IPS-NIHi7 (cell line): ENCODE results near the gene FRMD7.
"Not testable (repeated sequence)": the region's sequence is repeated elsewhere in the genome, so short reads cannot be mapped to it uniquely, and the experiment has no call there.

Experiments used
- DNase-seq: peaks from one replicate; pipeline ENCODE4 v3.0.0; 2012; ENCODE audit warnings: mixed read lengths; ENCODE audit errors: extremely low spot score

Gene FRMD7

GRCh38 chrX:132127743-132128142 is at the start of gene FRMD7:
Gene FRMD7 (minus strand): TSS chrX:132128020. CDS start chrX:132127844, 176 bp downstream.
- DNase-seq: peak; percentile 39

GRCh38 chrX:132173647-132174046 is 45.8 kb upstream of the FRMD7 start:
- DNase-seq: no peak

GRCh38 chrX:132171881-132172280 is 44.1 kb upstream of the FRMD7 start:
- DNase-seq: no peak

- no peak for DNase-seq
Observed at GRCh38 chrX:132171478-132171877, 43.7 kb upstream of the FRMD7 start.

- no peak for DNase-seq
Observed at GRCh38 chrX:132169554-132169953, 41.7 kb upstream of the FRMD7 start.

- no peak for DNase-seq
Observed at GRCh38 chrX:132165651-132166050, 37.8 kb upstream of the FRMD7 start.

GRCh38 chrX:132165005-132165404 is 37.2 kb upstream of the FRMD7 start:
- DNase-seq: no peak

GRCh38 chrX:132163094-132163493 is 35.3 kb upstream of the FRMD7 start:
- not testable (repeated sequence) for DNase-seq

GRCh38 chrX:132153166-132153565 is 25.3 kb upstream of the FRMD7 start:
- DNase-seq: no peak

- DNase-seq: peak; percentile 17
Observed at GRCh38 chrX:132146456-132146855, 18.6 kb upstream of the FRMD7 start.

- DNase-seq: no peak
Observed at GRCh38 chrX:132144061-132144460, 16.2 kb upstream of the FRMD7 start.

- DNase-seq: no peak
Observed at GRCh38 chrX:132125906-132126305, 1.9 kb downstream of the FRMD7 start.

GRCh38 chrX:132120913-132121312 is 6.9 kb downstream of the FRMD7 start:
- no peak for DNase-seq

GRCh38 chrX:132119821-132120515 is 7.9 kb downstream of the FRMD7 start:
- DNase-seq: peak; percentile 25

- DNase-seq: no peak
Observed at GRCh38 chrX:132119283-132119682, 8.5 kb downstream of the FRMD7 start.

GRCh38 chrX:132118358-132118757 is 9.5 kb downstream of the FRMD7 start:
- DNase-seq: peak; percentile 36

GRCh38 chrX:132115792-132116191 is 12.0 kb downstream of the FRMD7 start:
- no peak for DNase-seq

GRCh38 chrX:132114607-132115006 is 13.2 kb downstream of the FRMD7 start:
- DNase-seq: no peak

GRCh38 chrX:132107291-132107690 is 20.5 kb downstream of the FRMD7 start:
- DNase-seq: no peak

- no peak for DNase-seq
Observed at GRCh38 chrX:132101799-132102198, 26.0 kb downstream of the FRMD7 start.

- no peak for DNase-seq
Observed at GRCh38 chrX:132101206-132101605, 26.6 kb downstream of the FRMD7 start.

GRCh38 chrX:132098704-132099103 is 29.1 kb downstream of the FRMD7 start:
- not testable (repeated sequence) for DNase-seq

GRCh38 chrX:132094164-132094563 is 33.7 kb downstream of the FRMD7 start:
- DNase-seq: no peak
